K562 (cell line): ENCODE results near the gene CACNA1C. TPM values are rescaled to one million over a fixed set of nuclear protein-coding genes. Genes with fewer than 3 reads are reported as not detected.

Experiments used
- ATAC-seq: fragments of 200-7000 bp; cut with Tn5 transposase; 3 replicates; pipeline ENCODE4 v1.9.1; 2020; ENCODE audit warnings: moderate library complexity
- BruUV-seq: library from RNA; stranded (reverse); fragments of 400-500 nt; replicated peaks from 2 replicates; lab custom pipeline; 2021; lab: Mats Ljungman, UMichigan
- CTCF ChIA-PET: fragments of 300-600 bp; formaldehyde crosslinking; extraction: SDS; loops from one replicate; lab custom pipeline; 2021; ENCODE audit warnings: low intra/inter-chr PET ratio; lab: Yijun Ruan, JAX
- POLR2A ChIA-PET: fragments of 300-600, 350-650 bp; sonication (Branson Sonifier 250); formaldehyde crosslinking; extraction: SDS; loops from one replicate; lab custom pipeline; 2021; ENCODE audit warnings: antibody characterized with exemption, inconsistent platforms; lab: Yijun Ruan, JAX
- DNase-seq, 4 experiments: peaks; one replicate each; pipeline versions ENCODE4 v3.0.0 to v3.0.0-alpha.2; 2011 to 2018; ENCODE audit warnings: low spot score in 3 of 4, mixed read lengths in 3 of 4; ENCODE audit errors: extremely low read depth in 1 of 4
- FAIRE-seq: peaks from 2 replicates; lab custom pipeline; 2011; peaks lifted over from hg19 to GRCh38; lab: Jason Lieb, UNC
- H2AFZ ChIP-seq: 2 replicates; pipeline ENCODE4 v1.6.0; 2011; ENCODE audit warnings: low read depth, low read length, control low read depth, inconsistent platforms
- H3K27ac ChIP-seq: fragments of 200-600 bp; 3 replicates; pipeline ENCODE4 v1.8.0; 2011; ENCODE audit warnings: low read depth, mild to moderate bottlenecking, control low read depth, inconsistent platforms, low read length, moderate library complexity, mixed read lengths; ENCODE audit errors: extremely low read depth
- H3K27me3 ChIP-seq, 2 experiments: fragments of 300-600 bp in 1 of 2; 2 replicates in 1 of 2; 3 replicates in 1 of 2; pipeline versions ENCODE4 v1.6.0 to v1.8.0; 2011; ENCODE audit warnings: inconsistent platforms in 2 of 2, low read length in 2 of 2, mild to moderate bottlenecking in 1 of 2, mixed read lengths in 1 of 2, moderate library complexity in 1 of 2; ENCODE audit not compliant: control insufficient read depth in 2 of 2, insufficient read depth in 2 of 2
- H3K36me3 ChIP-seq: fragments of 300-600 bp; 3 replicates; pipeline ENCODE4 v1.8.0; 2011; ENCODE audit warnings: mild to moderate bottlenecking, low read length, inconsistent platforms; ENCODE audit not compliant: control insufficient read depth, insufficient read depth
- H3K4me1 ChIP-seq, 2 experiments: fragments of 200-600 bp in 1 of 2; replicated peaks in 1 of 2; 2 replicates in 1 of 2; 3 replicates in 1 of 2; pipeline versions ENCODE4 v1.5.1 to v1.8.0; 2011; ENCODE audit warnings: inconsistent platforms in 2 of 2, low read length in 2 of 2, mild to moderate bottlenecking in 1 of 2, mixed read lengths in 1 of 2, moderate library complexity in 1 of 2; ENCODE audit not compliant: control insufficient read depth in 2 of 2, insufficient read depth in 2 of 2
- H3K4me2 ChIP-seq: 2 replicates; pipeline ENCODE4 v1.6.1; 2011; ENCODE audit warnings: low read length, control low read depth, inconsistent platforms, mixed read lengths; ENCODE audit not compliant: insufficient read depth
- H3K4me3 ChIP-seq: fragments of 200-600 bp; sonication (generic), shearing (Covaris generic); 2 replicates; pipeline ENCODE4 v1.5.1; 2016; ENCODE audit warnings: control low read depth, inconsistent platforms
- H3K79me2 ChIP-seq: fragments of 200-600 bp; 3 replicates; pipeline ENCODE4 v1.8.0; 2011; ENCODE audit warnings: low read length, inconsistent platforms; ENCODE audit not compliant: control insufficient read depth, insufficient read depth
- H3K9ac ChIP-seq, 2 experiments: 2 replicates each; pipeline versions ENCODE4 v1.6.0 to v1.6.1; 2011; ENCODE audit warnings: low read depth in 2 of 2, low read length in 2 of 2, control low read depth in 1 of 2, inconsistent platforms in 1 of 2, mild to moderate bottlenecking in 1 of 2, mixed read lengths in 1 of 2; ENCODE audit not compliant: insufficient read depth in 1 of 2
- H3K9me1 ChIP-seq: one replicate; pipeline ENCODE4 v1.6.0; 2011; ENCODE audit warnings: inconsistent platforms, mild to moderate bottlenecking, low read length, moderate library complexity; ENCODE audit not compliant: control insufficient read depth, insufficient read depth
- H3K9me3 ChIP-seq: replicated peaks from 2 replicates; pipeline ENCODE4 v1.5.1; 2011; ENCODE audit warnings: low read depth, low read length, inconsistent platforms; ENCODE audit not compliant: control insufficient read depth, insufficient read depth
- H4K20me1 ChIP-seq: replicated peaks from 2 replicates; pipeline ENCODE4 v1.6.1; 2011; ENCODE audit warnings: low read length, inconsistent platforms, mixed read lengths; ENCODE audit not compliant: control insufficient read depth, insufficient read depth
- CAMTA2 ChIP-seq: fragments of 250-450 bp; sonication (Bioruptor Pico); conservative IDR thresholded peaks from 2 replicates; pipeline ENCODE4 v1.5.1; 2022
- FOXA1 ChIP-seq: fragments of 450-650 bp; IDR thresholded peaks from 2 replicates; pipeline ENCODE4 v1.6.1; 2016; ENCODE audit warnings: mild to moderate bottlenecking, borderline replicate concordance
- HOMEZ ChIP-seq: fragments of 250-450 bp; sonication (Bioruptor Pico); IDR thresholded peaks from 2 replicates; pipeline ENCODE4 v1.4.0; 2020; ENCODE audit warnings: mild to moderate bottlenecking, moderate library complexity
- PKNOX1 ChIP-seq: fragments of 450-650 bp; IDR thresholded peaks from 2 replicates; pipeline ENCODE4 v1.6.1; 2016
- RFX5 ChIP-seq: IDR thresholded peaks from 2 replicates; pipeline ENCODE4 v1.6.1; 2011; ENCODE audit warnings: low read depth, mild to moderate bottlenecking, improper control_type of control experiment, low read length
- SOX6 ChIP-seq: fragments of 450-650 bp; IDR thresholded peaks from 2 replicates; pipeline ENCODE4 v1.6.1; 2014; ENCODE audit warnings: mild to moderate bottlenecking
- TGIF2 ChIP-seq: sonication (generic); formaldehyde crosslinking; IDR thresholded peaks from 2 replicates; pipeline ENCODE4 v1.8.1; 2022; ENCODE audit warnings: mild to moderate bottlenecking, missing genetic modification reagents, moderate library complexity
- ZNF124 ChIP-seq: sonication (generic); formaldehyde crosslinking; IDR thresholded peaks from 2 replicates; pipeline ENCODE4 v1.8.1; 2022; ENCODE audit warnings: missing genetic modification reagents
- WGBS: fragments of 100-300 bp; shearing (Covaris generic); methylation state at CpG from one replicate; pipeline ENCODE4 v1.1.6; 2016; ENCODE audit warnings: low coverage, mixed read lengths; ENCODE audit not compliant: insufficient coverage; ENCODE audit errors: missing lambda C conversion rate; 5-methylcytosine and 5-hydroxymethylcytosine counted together
- in situ Hi-C: fragments of 300-500 bp; cut with MboI; formaldehyde crosslinking; loops from 4 replicates; pipeline ENCODE4 v1.15.0; 2018; ENCODE audit warnings: inconsistent platforms, mixed read lengths
- intact Hi-C: fragments of 100-400 bp; cut with micrococcal nuclease; formaldehyde crosslinking; loops from 2 replicates; pipeline ENCODE4 v1.14.2; 2022
- polyA plus RNA-seq, 8 experiments: library from polyadenylated mRNA; depleted of rRNA in 4 of 8; stranded (reverse) in 5 of 8; unstranded in 3 of 8; fragments of >200 nt; fragmentation: Nextera tagmentation in 2 of 8; fragmentation: Illumina TruSeq in 1 of 8; extraction: Ambion mirVana in 2 of 8; extraction: Trizol in 1 of 8; gene quantifications; 2 replicates each; pipeline versions ENCODE4 v1.2.1 to v1.2.3, GENCODE V29; 2011 to 2014; ENCODE audit warnings: inconsistent platforms in 1 of 8, missing spikeins in 1 of 8
- total RNA-seq, 7 experiments: library from RNA; depleted of rRNA in 6 of 7; stranded (reverse); fragments of >200 nt in 6 of 7; fragmentation: Illumina TruSeq in 2 of 7; extraction: Trizol in 2 of 7; gene quantifications; 2 replicates each; pipeline versions ENCODE4 v1.2.1 to v1.2.3, GENCODE V29; 2011 to 2021; ENCODE audit warnings: low replicate concordance in 1 of 7

The CACNA1C gene
- total and polyA plus RNA-seq, 9 of the 15 experiments (the other 6 are each of a cell fraction or from before 2014, with no cell fraction given): not detected

- BruUV-seq: no TSS peak
- no peak overlapping the region for H3K4me2 ChIP-seq
- H3K9ac ChIP-seq: no peak overlapping the region
- no peak overlapping the region for H3K27ac ChIP-seq
- H3K9me3 ChIP-seq: no peaks in the 10 kb centered on the region
- ChIA-PET POLR2A (no interaction called here), CTCF (no interaction called here)
- FAIRE-seq (no peak), ATAC-seq (no peak), DNase-seq (no peak)
- H3K4me1 ChIP-seq: no peaks in the 10 kb centered on the region
- TF ChIP-seq RFX5: no peak
- TF ChIP-seq CAMTA2: no peak
- no peak for TF ChIP-seq FOXA1
- TF ChIP-seq PKNOX1: no peak
- no peak for TF ChIP-seq SOX6
- no peaks in the 10 kb centered on the region for H3K36me3 ChIP-seq
- H3K79me2 ChIP-seq: no peaks in the 10 kb centered on the region
- no peak overlapping the region for H2AFZ ChIP-seq
- intact Hi-C loops (no loop called here), in situ Hi-C loops (no loop called here)
- no peaks in the 10 kb centered on the region for H4K20me1 ChIP-seq
- no peak overlapping the region for H3K4me3 ChIP-seq
- peaks cover 2 to 26% of the 10 kb centered on the region in 2 experiments; a peak in 2 of 5 replicates for H3K27me3 ChIP-seq
- no peaks in the 10 kb centered on the region for H3K9me1 ChIP-seq
- WGBS: no CpG with 5 or more reads among the region's 3 CpGs
Observed at GRCh38 chr12:2177751-2178150, 125.0 kb downstream of the CACNA1C start.

GRCh38 chr12:2179058-2179457, 126.3 kb downstream of the CACNA1C start:
- Histone ChIP-seq H3K79me2 (no peaks in the 10 kb centered on the region), H3K4me3 (no peak overlapping the region), H3K36me3 (no peaks in the 10 kb centered on the region), H2AFZ (no peak overlapping the region), H3K9ac (no peak overlapping the region), H3K9me1 (no peaks in the 10 kb centered on the region), H3K27me3 (peaks cover 2 to 33% of the 10 kb centered on the region in 2 experiments; a peak in 2 of 5 replicates), H4K20me1 (no peaks in the 10 kb centered on the region), H3K4me2 (no peak overlapping the region), H3K27ac (no peak overlapping the region), H3K9me3 (no peaks in the 10 kb centered on the region), H3K4me1 (no peaks in the 10 kb centered on the region)
- 0% methylated on average over 2 of the region's 2 CpGs for WGBS
- no TSS peak for BruUV-seq
- intact Hi-C loops: no loop called here
- POLR2A ChIA-PET: no interaction called here
- no peak for FAIRE-seq
- in situ Hi-C loops: no loop called here
- no peak for ATAC-seq
- TF ChIP-seq ZNF124 (CRISPR knock-in tag) (no peak), HOMEZ (CRISPR knock-in tag) (no peak), TGIF2 (CRISPR knock-in tag) (no peak)
- DNase-seq: no peak
- CTCF ChIA-PET: no interaction called here
